ENCODE results near the gene HHIPL1. TPM values are rescaled to one million over a fixed set of nuclear protein-coding genes. Genes with fewer than 3 reads are reported as not detected.

The HHIPL1 gene
- polyA plus RNA-seq, 1 donor from 2014 or later = 0.24 TPM

- H3K36me3 Mint-ChIP-seq = peaks cover 1% of the 10 kb centered on the region
- peaks cover 4 to 15% (median 7%) of the 10 kb centered on the region in 3 donors for H3K4me1 Mint-ChIP-seq
- H3K9me3 Mint-ChIP-seq = peaks cover 0 to 1% (median 0%) of the 10 kb centered on the region in 3 donors
- peaks cover 32% of the 10 kb centered on the region for H3K27me3 Mint-ChIP-seq
- H3K4me3 Mint-ChIP-seq = peak overlapping the region in 1 of 4 donors; percentile 77
- H3K27ac Mint-ChIP-seq = peak overlapping the region in 1 of 3 donors; percentile 56
Measured at GRCh38 chr14:99687284-99688209, 42.6 kb downstream of the HHIPL1 start.

GRCh38 chr14:99688210-99688581 is 43.3 kb downstream of the HHIPL1 start:
- H3K36me3 Mint-ChIP-seq = peaks cover 1% of the 10 kb centered on the region
- H3K27ac Mint-ChIP-seq = peak overlapping the region in 1 of 3 donors; percentile 56
- peaks cover 0 to 13% (median 5%) of the 10 kb centered on the region in 3 donors for H3K4me1 Mint-ChIP-seq
- H3K27me3 Mint-ChIP-seq = peaks cover 31% of the 10 kb centered on the region
- H3K9me3 Mint-ChIP-seq = peaks cover 0 to 1% (median 0%) of the 10 kb centered on the region in 3 donors
- no peak overlapping the region for H3K4me3 Mint-ChIP-seq

GRCh38 chr14:99688629-99689028 is 43.7 kb downstream of the HHIPL1 start:
- Mint-ChIP-seq H3K4me1 (peaks cover 0 to 13% (median 5%) of the 10 kb centered on the region in 3 donors), H3K9me3 (peaks cover 0 to 1% (median 0%) of the 10 kb centered on the region in 3 donors), H3K27ac (no peak overlapping the region), H3K4me3 (no peak overlapping the region), H3K27me3 (peaks cover 31% of the 10 kb centered on the region), H3K36me3 (peaks cover 1% of the 10 kb centered on the region)

GRCh38 chr14:99689266-99690236 is 44.6 kb downstream of the HHIPL1 start:
- peaks cover 2% of the 10 kb centered on the region for H3K36me3 Mint-ChIP-seq
- peaks cover 31% of the 10 kb centered on the region for H3K27me3 Mint-ChIP-seq
- H3K9me3 Mint-ChIP-seq = peaks cover 0 to 2% (median 0%) of the 10 kb centered on the region in 3 donors
- H3K4me3 Mint-ChIP-seq = peak overlapping the region in 1 of 4 donors; percentile 14
- H3K27ac Mint-ChIP-seq = peak overlapping the region in 1 of 3 donors; percentile 23
- H3K4me1 Mint-ChIP-seq = peaks cover 0 to 13% (median 5%) of the 10 kb centered on the region in 3 donors

- no peak overlapping the region for H3K4me3 Mint-ChIP-seq
- peaks cover 3% of the 10 kb centered on the region for H3K36me3 Mint-ChIP-seq
- H3K4me1 Mint-ChIP-seq = peaks cover 0 to 13% (median 7%) of the 10 kb centered on the region in 3 donors
- H3K9me3 Mint-ChIP-seq = peaks cover 0 to 2% (median 0%) of the 10 kb centered on the region in 3 donors
- H3K27me3 Mint-ChIP-seq = peaks cover 31% of the 10 kb centered on the region
- no peak overlapping the region for H3K27ac Mint-ChIP-seq
Measured at GRCh38 chr14:99690636-99691035, 45.7 kb downstream of the HHIPL1 start.

DNA sequence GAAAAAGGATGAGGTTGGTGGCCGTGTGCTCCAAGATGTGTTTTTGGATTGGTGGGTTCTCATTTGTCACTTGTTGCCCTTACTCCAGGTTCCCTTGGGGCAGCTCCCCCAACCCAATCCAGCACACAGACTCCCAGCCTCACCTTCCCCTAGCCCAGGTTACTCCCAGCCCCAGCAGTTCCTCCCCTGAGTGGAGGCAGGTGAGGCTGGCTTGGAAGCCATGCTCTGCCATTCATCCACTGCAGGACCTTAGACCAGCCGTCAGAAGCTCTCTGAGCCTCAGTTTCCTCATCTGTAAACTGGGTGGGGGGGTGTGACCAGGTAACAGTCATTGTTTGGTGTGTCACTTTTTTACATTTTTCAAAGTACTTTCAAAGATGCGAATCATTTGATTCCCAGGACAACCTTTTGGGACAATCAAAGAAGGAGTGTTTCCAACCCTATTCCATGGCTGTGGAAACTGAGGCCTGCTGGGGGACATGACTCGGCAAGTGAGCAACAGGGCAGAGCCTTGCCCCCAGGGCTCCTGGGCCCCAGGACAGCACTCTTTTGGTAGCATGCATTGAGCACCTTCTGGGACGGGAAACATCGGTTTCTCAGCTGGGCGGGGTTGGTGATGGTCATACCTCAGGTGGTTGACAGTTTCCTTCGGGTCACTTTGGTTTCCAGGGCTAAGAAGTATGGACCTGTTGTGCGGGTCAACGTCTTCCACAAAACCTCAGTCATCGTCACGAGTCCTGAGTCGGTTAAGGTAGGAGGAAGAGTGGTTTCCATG is 46.4 kb downstream of the HHIPL1 start:
- no peak overlapping the region for H3K27ac Mint-ChIP-seq
- peaks cover 3% of the 10 kb centered on the region for H3K36me3 Mint-ChIP-seq
- peaks cover 31% of the 10 kb centered on the region for H3K27me3 Mint-ChIP-seq
- H3K9me3 Mint-ChIP-seq = peaks cover 0 to 2% (median 0%) of the 10 kb centered on the region in 3 donors
- no peak overlapping the region for H3K4me3 Mint-ChIP-seq
- peaks cover 0 to 7% (median 6%) of the 10 kb centered on the region in 3 donors for H3K4me1 Mint-ChIP-seq

GRCh38 chr14:99693918-99694317 is 49.0 kb downstream of the HHIPL1 start:
- Mint-ChIP-seq H3K9me3 (peaks cover 3 to 6% (median 4%) of the 10 kb centered on the region in 3 donors), H3K4me3 (no peak overlapping the region), H3K4me1 (peaks cover 0 to 4% (median 0%) of the 10 kb centered on the region in 3 donors), H3K27me3 (peaks cover 23% of the 10 kb centered on the region), H3K36me3 (peaks cover 2% of the 10 kb centered on the region), H3K27ac (no peak overlapping the region)

DNA sequence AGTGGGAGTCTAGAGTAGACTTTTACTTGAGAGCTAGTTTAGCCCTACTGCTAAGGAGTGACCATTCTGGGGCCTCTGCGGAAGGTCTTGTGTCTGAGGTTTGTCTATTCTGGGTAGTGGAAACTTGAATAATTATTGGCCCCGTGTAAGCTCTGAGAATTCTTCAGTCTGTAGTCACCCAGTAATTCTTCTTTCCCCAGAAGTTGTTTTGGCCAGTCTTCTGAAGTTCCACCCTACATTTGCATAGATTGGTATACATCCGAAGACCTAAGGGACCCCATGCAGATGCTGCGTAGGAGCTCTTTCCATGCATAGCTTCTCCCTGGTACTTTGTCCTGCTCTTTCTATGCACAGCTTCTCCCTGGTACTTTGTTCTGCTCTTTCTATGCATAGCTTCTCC is 52.0 kb downstream of the HHIPL1 start:
- H3K27me3 Mint-ChIP-seq = peaks cover 13% of the 10 kb centered on the region
- H3K4me3 Mint-ChIP-seq = no peak overlapping the region
- peaks cover 4% of the 10 kb centered on the region for H3K36me3 Mint-ChIP-seq
- peaks cover 3 to 6% (median 4%) of the 10 kb centered on the region in 3 donors for H3K9me3 Mint-ChIP-seq
- no peak overlapping the region for H3K27ac Mint-ChIP-seq
- H3K4me1 Mint-ChIP-seq = peaks cover 0 to 3% (median 0%) of the 10 kb centered on the region in 3 donors

DNA sequence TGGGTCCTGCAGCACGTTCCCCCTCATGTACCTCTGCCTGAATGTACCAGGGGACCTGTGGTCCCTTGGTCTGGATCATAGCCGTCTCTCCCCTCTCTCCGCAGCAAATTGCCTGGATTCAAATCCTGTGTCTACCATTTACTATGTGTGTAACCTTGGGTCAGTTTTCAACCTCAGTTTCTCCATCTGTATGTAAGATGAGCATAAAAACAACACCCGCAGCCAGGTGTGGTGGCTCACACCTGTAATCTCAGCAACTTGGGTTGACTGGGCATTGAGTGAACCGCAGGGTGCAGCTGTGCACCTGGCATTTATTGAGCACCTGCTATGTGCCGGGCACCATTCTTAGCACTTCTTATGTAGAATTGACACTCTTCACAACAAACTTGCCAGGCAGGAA is 53.3 kb downstream of the HHIPL1 start:
- peaks cover 8% of the 10 kb centered on the region for H3K36me3 Mint-ChIP-seq
- H3K27ac Mint-ChIP-seq = no peak overlapping the region
- peaks cover 13% of the 10 kb centered on the region for H3K27me3 Mint-ChIP-seq
- H3K4me3 Mint-ChIP-seq = no peak overlapping the region
- peaks cover 6 to 10% (median 6%) of the 10 kb centered on the region in 3 donors for H3K9me3 Mint-ChIP-seq
- H3K4me1 Mint-ChIP-seq = peaks cover 0 to 3% (median 0%) of the 10 kb centered on the region in 3 donors

GRCh38 chr14:99698642-99699041 is 53.7 kb downstream of the HHIPL1 start:
- peaks cover 8% of the 10 kb centered on the region for H3K36me3 Mint-ChIP-seq
- peaks cover 0 to 3% (median 0%) of the 10 kb centered on the region in 3 donors for H3K4me1 Mint-ChIP-seq
- no peak overlapping the region for H3K4me3 Mint-ChIP-seq
- H3K27me3 Mint-ChIP-seq = peaks cover 13% of the 10 kb centered on the region
- peaks cover 6 to 14% (median 10%) of the 10 kb centered on the region in 3 donors for H3K9me3 Mint-ChIP-seq
- H3K27ac Mint-ChIP-seq = no peak overlapping the region

DNA sequence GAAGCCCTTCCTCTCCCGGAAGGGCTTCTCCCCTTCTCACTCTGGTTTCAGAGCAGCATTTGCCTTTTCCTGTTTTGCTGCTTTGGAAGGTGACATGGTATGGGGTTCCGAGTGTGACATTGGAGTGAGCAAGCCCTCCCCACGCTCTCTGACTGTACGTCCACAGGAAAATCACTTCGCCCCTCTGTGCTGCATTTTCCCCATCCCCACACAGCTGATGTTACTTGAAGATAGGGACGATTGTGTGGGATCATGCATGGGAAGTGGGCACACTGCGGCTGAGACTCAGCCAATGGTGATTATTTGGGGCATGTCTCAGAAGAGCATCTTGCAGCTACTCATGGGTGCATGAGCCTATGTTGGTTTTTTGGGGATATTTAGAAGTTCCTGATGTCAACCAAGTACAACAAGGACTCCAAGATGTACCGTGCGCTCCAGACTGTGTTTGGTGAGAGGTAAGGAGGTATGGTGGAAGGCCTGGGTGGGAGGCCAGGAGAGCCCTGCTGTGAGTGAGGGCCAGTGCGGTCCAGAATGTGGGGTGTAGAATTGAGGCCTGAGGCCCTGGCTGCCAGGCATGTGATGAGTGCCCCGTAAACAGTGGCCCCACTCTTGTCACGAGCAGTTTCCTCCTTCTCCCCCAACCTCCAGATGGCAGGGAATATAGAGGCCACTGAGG is 54.3 kb downstream of the HHIPL1 start:
- peaks cover 4 to 16% (median 13%) of the 10 kb centered on the region in 3 donors for H3K9me3 Mint-ChIP-seq
- H3K4me1 Mint-ChIP-seq = peaks cover 0 to 3% (median 0%) of the 10 kb centered on the region in 3 donors
- no peak overlapping the region for H3K4me3 Mint-ChIP-seq
- H3K27ac Mint-ChIP-seq = no peak overlapping the region
- peaks cover 8% of the 10 kb centered on the region for H3K36me3 Mint-ChIP-seq
- H3K27me3 Mint-ChIP-seq = peaks cover 13% of the 10 kb centered on the region

- Mint-ChIP-seq H3K9me3 (peaks cover 4 to 22% (median 18%) of the 10 kb centered on the region in 3 donors), H3K4me1 (peaks cover 0 to 2% (median 0%) of the 10 kb centered on the region in 3 donors), H3K27me3 (peaks cover 16% of the 10 kb centered on the region), H3K27ac (no peak overlapping the region), H3K36me3 (peaks cover 5% of the 10 kb centered on the region), H3K4me3 (no peak overlapping the region)
Measured at GRCh38 chr14:99699861-99700260, 54.9 kb downstream of the HHIPL1 start.

DNA sequence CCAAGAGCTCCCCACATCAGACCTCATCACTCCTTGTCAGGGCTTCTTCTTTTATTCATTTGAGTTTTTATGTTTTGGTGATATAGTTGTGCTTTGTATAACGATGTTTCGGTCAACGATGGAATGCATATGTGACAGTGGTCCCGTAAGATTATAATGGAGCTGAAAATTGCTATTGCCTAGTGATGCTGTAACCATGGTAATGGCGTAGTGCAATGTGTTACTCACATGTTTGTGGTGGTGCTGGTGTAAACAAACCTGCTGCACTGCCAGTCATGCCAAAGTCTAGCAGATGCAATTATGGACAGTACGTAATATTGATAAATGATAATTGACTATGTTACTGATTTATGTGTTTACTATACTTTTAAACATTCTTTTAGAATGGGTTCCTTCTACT is 55.5 kb downstream of the HHIPL1 start:
- Mint-ChIP-seq H3K4me3 (no peak overlapping the region), H3K9me3 (peaks cover 4 to 22% (median 18%) of the 10 kb centered on the region in 3 donors), H3K4me1 (peaks cover 0 to 2% (median 0%) of the 10 kb centered on the region in 3 donors), H3K36me3 (peaks cover 5% of the 10 kb centered on the region), H3K27ac (no peak overlapping the region), H3K27me3 (peaks cover 16% of the 10 kb centered on the region)
